Stomach (tissue), 9 donors: ENCODE data around the gene GTPBP4. TPM values are rescaled to one million over a fixed set of nuclear protein-coding genes. Genes with fewer than 3 reads are reported as not detected.
"Not testable (repeated sequence)": the region's sequence is repeated elsewhere in the genome, so short reads cannot be mapped to it uniquely, and the experiment has no call there.

ENCODE experiments used
- DNase-seq, 2 donors: peaks; one replicate each; pipeline versions ENCODE4 v3.0.0 to v3.0.0-alpha.2; 2013 to 2019
- H3K27ac ChIP-seq, 5 donors: fragments of 200-600 bp in 4 of 5; sonication (generic) in 4 of 5; one replicate each; pipeline ENCODE4 v1.5.1; 2013 to 2019; ENCODE audit warnings: mild to moderate bottlenecking in 1 of 5, moderate library complexity in 1 of 5
- H3K27me3 ChIP-seq, 3 donors: fragments of 200-600 bp; sonication (generic); one replicate each; pipeline ENCODE4 v1.5.1; 2017 to 2019; ENCODE audit warnings: mixed run types in 1 of 3
- H3K36me3 ChIP-seq, 4 donors: fragments of 200-600 bp; sonication (generic); 1 replicate in 3 of 4; 2 replicates in 1 of 4; pipeline ENCODE4 v1.5.1; 2016 to 2019
- H3K4me1 ChIP-seq, 4 donors: fragments of 200-600 bp; sonication (generic); one replicate each; pipeline ENCODE4 v1.5.1; 2016 to 2019
- H3K4me3 ChIP-seq, 4 donors: fragments of 200-600 bp; sonication (generic) in 3 of 4; one replicate each; pipeline ENCODE4 v1.5.1; 2016 to 2019; ENCODE audit warnings: mild to moderate bottlenecking in 1 of 4
- H3K9me3 ChIP-seq, 4 donors: fragments of 200-600 bp; sonication (generic); one replicate each; pipeline ENCODE4 v1.5.1; 2016 to 2019
- CTCF ChIP-seq, 7 experiments: fragments of 450-650 bp in 4 of 7; fragments of 200-600 bp in 3 of 7; sonication (generic) in 3 of 7; IDR thresholded peaks; one replicate each; pipeline ENCODE4 v1.5.1; 2016 to 2019; ENCODE audit warnings: antibody characterized with exemption in 7 of 7, control low read depth in 2 of 7, mild to moderate bottlenecking in 1 of 7
- EP300 ChIP-seq: sonication (generic); formaldehyde crosslinking; IDR thresholded peaks from one replicate; pipeline ENCODE4 v1.6.1; 2017; ENCODE audit warnings: antibody characterized with exemption
- POLR2A ChIP-seq, 4 donors: fragments of 450-650 bp; IDR thresholded peaks; one replicate each; pipeline ENCODE4 v1.6.1; 2016; ENCODE audit warnings: antibody characterized with exemption in 4 of 4, control low read depth in 2 of 4, mild to moderate bottlenecking in 1 of 4, moderate library complexity in 1 of 4
- POLR2AphosphoS5 ChIP-seq, 3 donors: sonication (generic); formaldehyde crosslinking; IDR thresholded peaks; one replicate each; pipeline ENCODE4 v1.6.1; 2016; ENCODE audit warnings: antibody characterized with exemption in 3 of 3
- WGBS, 5 donors: extraction: QIAGEN DNeasy Blood & Tissue Kit in 3 of 5; methylation state at CpG; one replicate each; pipeline versions ENCODE4 v1.1.5 to v1.1.7; 2013 to 2018; 5-methylcytosine and 5-hydroxymethylcytosine counted together
- intact Hi-C: fragments of 100-400 bp; cut with DNase I; formaldehyde crosslinking; loops from one replicate; pipeline ENCODE4 v1.15.1; 2023; ENCODE audit warnings: low total_unique reads
- polyA plus RNA-seq, 3 donors: library from polyadenylated mRNA; stranded (reverse); fragments of 200-250 nt; gene quantifications; one replicate each; pipeline ENCODE4 v1.2.3, GENCODE V29; 2013
- total RNA-seq, 5 donors: library from RNA; depleted of rRNA; stranded (reverse); fragments of >200 nt; gene quantifications; one replicate each; pipeline versions ENCODE4 v1.1.0 to v1.2.3, GENCODE V29; 2014 to 2016
- donor health status: healthy with polysubstance abuse.
- donor health status: Bipolar disorder and iron deficiency.
- donor health status: healthy.

Gene GTPBP4
- total and polyA plus RNA-seq, 8 donors: 8.8 to 61.7 (median 16.8) TPM

- Histone ChIP-seq H3K4me1 (no peaks in the 10 kb centered on the region), H3K36me3 (peaks cover 91 to 100% (median 100%) of the 10 kb centered on the region in 4 donors), H3K27me3 (no peaks in the 10 kb centered on the region), H3K4me3 (no peak overlapping the region), H3K9me3 (no peaks in the 10 kb centered on the region), H3K27ac (no peak overlapping the region)
- WGBS, 5 donors: 92 to 95% (median 93%) methylated on average over 4 to 9 of the region's 9 CpGs
- DNase-seq: no peak
- no peak for TF ChIP-seq POLR2A (IDR thresholded peaks at IDR 0.05)
- no peak for TF ChIP-seq POLR2AphosphoS5 (IDR thresholded peaks at IDR 0.05)
- TF ChIP-seq EP300: no peak
- no peak for TF ChIP-seq CTCF (IDR thresholded peaks at IDR 0.05)
- intact Hi-C loops: no loop called here
These were observed 20.8 kb downstream of the GTPBP4 start for GRCh38 chr10:1009071-1009494.

- H3K27ac ChIP-seq, H3K4me3 ChIP-seq, H3K4me1 ChIP-seq, H3K9me3 ChIP-seq, H3K27me3 ChIP-seq, DNase-seq, intact Hi-C loops: not testable (repeated sequence)
- 70 to 80% (median 74%) methylated on average over 7 to 8 of the region's 8 CpGs for WGBS, 5 donors
- peaks cover 91 to 100% (median 100%) of the 10 kb centered on the region in 4 donors for H3K36me3 ChIP-seq
These were observed 21.7 kb downstream of the GTPBP4 start for GRCh38 chr10:1009947-1010346.

- WGBS, 5 donors: 88 to 96% (median 96%) methylated on average over 7 of the region's 7 CpGs
- H3K4me3 ChIP-seq: no peak overlapping the region
These were observed 22.5 kb downstream of the GTPBP4 start for GRCh38 chr10:1010703-1011102.

GRCh38 chr10:1011696-1012095, 23.5 kb downstream of the GTPBP4 start:
- Histone ChIP-seq H3K36me3 (peaks cover 85 to 99% (median 98%) of the 10 kb centered on the region in 4 donors), H3K4me1 (no peaks in the 10 kb centered on the region), H3K9me3 (no peaks in the 10 kb centered on the region), H3K27me3 (no peaks in the 10 kb centered on the region), H3K27ac (no peak overlapping the region), H3K4me3 (no peak overlapping the region)
- 94 to 95% (median 95%) methylated on average over 16 of the region's 16 CpGs for WGBS, 5 donors
- DNase-seq: no peak
- TF ChIP-seq CTCF (IDR thresholded peaks at IDR 0.05) (no peak), EP300 (no peak), POLR2AphosphoS5 (IDR thresholded peaks at IDR 0.05) (no peak), POLR2A (IDR thresholded peaks at IDR 0.05) (no peak)
- intact Hi-C loops: no loop called here

More at GRCh38 chr10:1010703-1011102, 22.5 kb downstream of the GTPBP4 start:
- intact Hi-C loops: no loop called here
- no peak overlapping the region for H3K27ac ChIP-seq
- TF ChIP-seq POLR2A (IDR thresholded peaks at IDR 0.05) (no peak), POLR2AphosphoS5 (IDR thresholded peaks at IDR 0.05) (no peak), CTCF (IDR thresholded peaks at IDR 0.05) (no peak), EP300 (no peak)
- H3K4me1 ChIP-seq: no peaks in the 10 kb centered on the region
- peaks cover 85 to 99% (median 98%) of the 10 kb centered on the region in 4 donors for H3K36me3 ChIP-seq
- no peaks in the 10 kb centered on the region for H3K27me3 ChIP-seq
- H3K9me3 ChIP-seq: no peaks in the 10 kb centered on the region
- DNase-seq: no peak

- Histone ChIP-seq H3K9me3 (no peaks in the 10 kb centered on the region), H3K4me3 (no peak overlapping the region), H3K27ac (no peak overlapping the region), H3K27me3 (no peaks in the 10 kb centered on the region), H3K4me1 (no peaks in the 10 kb centered on the region), H3K36me3 (peaks cover 68 to 99% (median 98%) of the 10 kb centered on the region in 4 donors)
- DNase-seq: no peak
- WGBS, 5 donors: 93 to 97% (median 94%) methylated on average over 6 to 11 of the region's 11 CpGs
- TF ChIP-seq EP300 (no peak), POLR2A (IDR thresholded peaks at IDR 0.05) (no peak), CTCF (IDR thresholded peaks at IDR 0.05) (no peak), POLR2AphosphoS5 (IDR thresholded peaks at IDR 0.05) (no peak)
- intact Hi-C loops: no loop called here
These were observed 27.5 kb downstream of the GTPBP4 start for GRCh38 chr10:1015688-1016087.
